Stimulated activated CD4-positive, alpha-beta T cell treated with anti-CD3 and anti-CD28 coated beads, Interleukin-15, amount 100 ng/mL, for 48 hours (primary cell): ENCODE results near the gene CCT8L2.
"Not testable (repeated sequence)": the region's sequence is repeated elsewhere in the genome, so short reads cannot be mapped to it uniquely, and the experiment has no call there.

Source experiments
- DNase-seq, 2 donors: peaks; one replicate each; pipeline ENCODE4 v3.0.0-alpha.2; 2020; ENCODE audit warnings: low read depth in 2 of 2

The CCT8L2 gene

GRCh38 chr22:16558376-16558945 is 34.1 kb downstream of the CCT8L2 start:
- DNase-seq, result not testable (repeated sequence)

- DNase-seq, result not testable (repeated sequence)
Observed at GRCh38 chr22:16557511-16557910, 35.1 kb downstream of the CCT8L2 start.

- DNase-seq, result not testable (repeated sequence)
Observed at GRCh38 chr22:16555077-16555994, 37.3 kb downstream of the CCT8L2 start.

- DNase-seq, result not testable (repeated sequence)
Observed at GRCh38 chr22:16543310-16543709, 49.3 kb downstream of the CCT8L2 start.
